Stomach (tissue), 4 donors: ENCODE data around the gene TTC39C.

Source experiments
- POLR2A ChIP-seq, 4 donors: fragments of 450-650 bp; IDR thresholded peaks; one replicate each; pipeline ENCODE4 v1.6.1; 2016; ENCODE audit warnings: antibody characterized with exemption in 4 of 4, control low read depth in 2 of 4, mild to moderate bottlenecking in 1 of 4, moderate library complexity in 1 of 4
- TF ChIP-seq, protein P1 (sequence below), 7 experiments: fragments of 450-650 bp in 4 of 7; fragments of 200-600 bp in 3 of 7; sonication (generic) in 3 of 7; IDR thresholded peaks; one replicate each; pipeline ENCODE4 v1.5.1; 2016 to 2019; ENCODE audit warnings: antibody characterized with exemption in 7 of 7, control low read depth in 2 of 7, mild to moderate bottlenecking in 1 of 7

DNA sequence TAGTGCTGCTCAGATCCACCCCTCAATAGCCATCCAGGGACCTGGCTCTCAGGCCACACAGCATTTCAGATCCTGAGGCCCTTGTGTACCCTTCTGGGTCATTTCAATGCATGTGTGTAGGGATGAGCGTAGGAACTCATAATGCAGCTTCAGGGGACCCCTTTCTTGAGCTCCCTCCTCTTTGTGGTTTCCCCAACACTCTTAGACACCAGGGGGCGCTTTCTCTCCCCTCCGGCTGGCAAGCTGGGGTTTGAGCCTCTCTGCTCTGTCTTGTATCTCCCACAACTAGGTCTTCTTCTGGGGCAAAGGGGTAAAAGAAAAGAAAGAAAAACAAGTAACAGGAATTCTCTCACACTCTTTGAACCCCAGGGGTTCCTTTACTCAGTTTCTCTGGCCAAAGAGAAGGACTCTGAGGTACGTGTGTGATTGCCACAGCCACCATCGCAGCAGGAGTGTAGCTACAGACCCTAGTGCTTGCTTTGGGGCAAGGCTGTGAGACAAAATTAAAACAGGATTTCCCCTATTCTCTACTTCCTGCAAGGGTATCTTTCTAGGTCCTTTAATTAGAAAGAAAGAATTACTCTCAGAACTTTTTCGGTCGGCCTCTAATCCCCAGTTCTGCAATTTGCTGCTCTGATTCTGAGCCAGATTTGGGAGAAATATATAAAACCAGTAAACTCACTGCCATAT lies 162.3 kb downstream of the TTC39C start:
- TF ChIP-seq POLR2A (IDR thresholded peaks at IDR 0.05) = no peak
- TF ChIP-seq, protein P1, sequence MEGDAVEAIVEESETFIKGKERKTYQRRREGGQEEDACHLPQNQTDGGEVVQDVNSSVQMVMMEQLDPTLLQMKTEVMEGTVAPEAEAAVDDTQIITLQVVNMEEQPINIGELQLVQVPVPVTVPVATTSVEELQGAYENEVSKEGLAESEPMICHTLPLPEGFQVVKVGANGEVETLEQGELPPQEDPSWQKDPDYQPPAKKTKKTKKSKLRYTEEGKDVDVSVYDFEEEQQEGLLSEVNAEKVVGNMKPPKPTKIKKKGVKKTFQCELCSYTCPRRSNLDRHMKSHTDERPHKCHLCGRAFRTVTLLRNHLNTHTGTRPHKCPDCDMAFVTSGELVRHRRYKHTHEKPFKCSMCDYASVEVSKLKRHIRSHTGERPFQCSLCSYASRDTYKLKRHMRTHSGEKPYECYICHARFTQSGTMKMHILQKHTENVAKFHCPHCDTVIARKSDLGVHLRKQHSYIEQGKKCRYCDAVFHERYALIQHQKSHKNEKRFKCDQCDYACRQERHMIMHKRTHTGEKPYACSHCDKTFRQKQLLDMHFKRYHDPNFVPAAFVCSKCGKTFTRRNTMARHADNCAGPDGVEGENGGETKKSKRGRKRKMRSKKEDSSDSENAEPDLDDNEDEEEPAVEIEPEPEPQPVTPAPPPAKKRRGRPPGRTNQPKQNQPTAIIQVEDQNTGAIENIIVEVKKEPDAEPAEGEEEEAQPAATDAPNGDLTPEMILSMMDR (IDR thresholded peaks at IDR 0.05) = peak in 4 of 7 experiments; percentile 47 to 69 (median 64)
